ENCODE data around the gene SPIN1. TPM values are rescaled to one million over a fixed set of nuclear protein-coding genes. Genes with fewer than 3 reads are reported as not detected.

SPIN1 gene
- total RNA-seq, 4 donors from 2014 or later: 91.9 to 126 (median 103) TPM

- no peaks in the 10 kb centered on the region for H3K36me3 ChIP-seq
- H3K9me3 ChIP-seq: no peaks in the 10 kb centered on the region
- whole genome bisulfite sequencing, 2 donors: 95 to 98% methylated on average over 3 of the region's 3 CpGs
- no peak overlapping the region for H3K4me3 ChIP-seq (replicated peaks in 1 of 3)
- no peak for DNase-seq
- TF ChIP-seq, protein P1, sequence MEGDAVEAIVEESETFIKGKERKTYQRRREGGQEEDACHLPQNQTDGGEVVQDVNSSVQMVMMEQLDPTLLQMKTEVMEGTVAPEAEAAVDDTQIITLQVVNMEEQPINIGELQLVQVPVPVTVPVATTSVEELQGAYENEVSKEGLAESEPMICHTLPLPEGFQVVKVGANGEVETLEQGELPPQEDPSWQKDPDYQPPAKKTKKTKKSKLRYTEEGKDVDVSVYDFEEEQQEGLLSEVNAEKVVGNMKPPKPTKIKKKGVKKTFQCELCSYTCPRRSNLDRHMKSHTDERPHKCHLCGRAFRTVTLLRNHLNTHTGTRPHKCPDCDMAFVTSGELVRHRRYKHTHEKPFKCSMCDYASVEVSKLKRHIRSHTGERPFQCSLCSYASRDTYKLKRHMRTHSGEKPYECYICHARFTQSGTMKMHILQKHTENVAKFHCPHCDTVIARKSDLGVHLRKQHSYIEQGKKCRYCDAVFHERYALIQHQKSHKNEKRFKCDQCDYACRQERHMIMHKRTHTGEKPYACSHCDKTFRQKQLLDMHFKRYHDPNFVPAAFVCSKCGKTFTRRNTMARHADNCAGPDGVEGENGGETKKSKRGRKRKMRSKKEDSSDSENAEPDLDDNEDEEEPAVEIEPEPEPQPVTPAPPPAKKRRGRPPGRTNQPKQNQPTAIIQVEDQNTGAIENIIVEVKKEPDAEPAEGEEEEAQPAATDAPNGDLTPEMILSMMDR (IDR thresholded peaks at IDR 0.05): no peak
- no peak for TF ChIP-seq POLR2A (IDR thresholded peaks at IDR 0.05)
- no peaks in the 10 kb centered on the region for H3K27me3 ChIP-seq
- H3K4me1 ChIP-seq: peaks cover 4 to 14% of the 10 kb centered on the region in 2 donors
- H3K27ac ChIP-seq: no peak overlapping the region
- intact Hi-C loops (cut with DNase I): no loop called here
Measured at GRCh38 chr9:88429595-88430430, 41.6 kb downstream of the SPIN1 start.

GRCh38 chr9:88433583-88434255 is 45.5 kb downstream of the SPIN1 start:
- peaks cover 0 to 14% of the 10 kb centered on the region in 2 donors for H3K4me1 ChIP-seq
- no peak for TF ChIP-seq POLR2A (IDR thresholded peaks at IDR 0.05)
- TF ChIP-seq, protein P1 (IDR thresholded peaks at IDR 0.05): no peak
- intact Hi-C loops (cut with DNase I): no loop called here
- H3K36me3 ChIP-seq: no peaks in the 10 kb centered on the region
- no peaks in the 10 kb centered on the region for H3K9me3 ChIP-seq
- H3K4me3 ChIP-seq (replicated peaks in 1 of 3): no peak overlapping the region
- no peaks in the 10 kb centered on the region for H3K27me3 ChIP-seq
- DNase-seq: no peak
- 85 to 88% methylated on average over 5 of the region's 5 CpGs for WGBS, 2 donors
- H3K27ac ChIP-seq: no peak overlapping the region

GRCh38 chr9:88435336-88435735 is 47.1 kb downstream of the SPIN1 start:
- H3K9me3 ChIP-seq: no peaks in the 10 kb centered on the region
- peaks cover 0 to under 1% of the 10 kb centered on the region in 2 donors for H3K4me1 ChIP-seq
- intact Hi-C loops (cut with DNase I): no loop called here
- no peak overlapping the region for H3K27ac ChIP-seq
- no peak for TF ChIP-seq POLR2A (IDR thresholded peaks at IDR 0.05)
- WGBS, 2 donors: 100% methylated on average over 2 of the region's 2 CpGs
- H3K36me3 ChIP-seq: no peaks in the 10 kb centered on the region
- no peaks in the 10 kb centered on the region for H3K27me3 ChIP-seq
- no peak overlapping the region for H3K4me3 ChIP-seq (replicated peaks in 1 of 3)
- DNase-seq: no peak

- TF ChIP-seq POLR2A (IDR thresholded peaks at IDR 0.05): no peak
- TF ChIP-seq, protein P1 (IDR thresholded peaks at IDR 0.05): no peak
- 97 to 99% methylated on average over 4 of the region's 4 CpGs for WGBS, 2 donors
- no peak for DNase-seq
- no peaks in the 10 kb centered on the region for H3K27me3 ChIP-seq
- no peak overlapping the region for H3K27ac ChIP-seq
- H3K4me1 ChIP-seq: no peaks in the 10 kb centered on the region
- intact Hi-C loops (cut with DNase I): no loop called here
- no peak overlapping the region for H3K4me3 ChIP-seq (replicated peaks in 1 of 3)
- H3K9me3 ChIP-seq: no peaks in the 10 kb centered on the region
- no peaks in the 10 kb centered on the region for H3K36me3 ChIP-seq
Measured at GRCh38 chr9:88436379-88436778, 48.1 kb downstream of the SPIN1 start.

DNA sequence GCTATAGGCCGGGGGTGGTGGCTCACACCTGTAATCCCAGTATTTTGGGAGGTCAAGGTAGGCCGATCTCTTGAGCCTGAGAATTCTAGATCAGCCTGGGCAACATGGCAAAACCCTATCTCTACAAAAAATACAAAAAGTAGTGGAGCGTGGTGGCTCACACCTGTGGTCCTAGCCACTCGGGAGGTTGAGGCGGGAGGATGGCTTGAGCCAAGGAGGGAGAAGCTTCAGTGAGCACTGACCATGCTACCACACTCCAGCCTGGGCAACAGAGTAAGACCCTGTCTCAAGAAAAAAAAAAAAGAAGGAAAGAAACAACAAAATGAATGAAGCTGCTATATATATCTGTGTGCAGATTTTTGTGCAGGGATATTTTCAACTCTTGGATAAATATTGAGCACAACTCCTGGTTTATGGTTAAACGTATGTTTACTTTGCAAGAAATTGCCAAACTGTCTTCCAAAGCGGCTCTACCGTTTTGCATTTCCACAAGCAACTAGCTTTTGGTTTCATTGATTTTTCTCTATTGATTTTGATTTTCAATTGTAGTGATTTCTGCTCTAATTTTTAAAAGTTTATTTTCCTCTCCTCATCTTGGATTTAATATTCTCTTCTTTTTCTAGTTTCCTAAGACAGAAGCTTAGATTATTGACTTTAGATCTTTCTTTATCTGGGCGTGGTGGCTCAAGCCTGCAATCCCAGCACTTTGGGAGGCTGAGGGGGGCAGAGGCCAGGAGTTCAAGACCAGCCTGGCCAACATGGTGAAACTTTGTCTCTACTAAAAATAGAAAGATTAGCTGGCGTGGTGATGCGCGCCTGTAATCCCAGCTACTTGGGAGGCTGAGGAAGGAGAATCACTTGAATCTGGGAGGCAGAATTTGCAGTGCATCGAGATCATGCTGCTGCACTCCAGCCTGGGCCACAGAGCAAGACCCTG is 49.2 kb downstream of the SPIN1 start:
- peaks cover 0 to 3% of the 10 kb centered on the region in 2 donors for H3K4me1 ChIP-seq
- intact Hi-C loops (cut with DNase I): no loop called here
- 98% methylated on average over 13 of the region's 13 CpGs for WGBS, 2 donors
- TF ChIP-seq, protein P1 (IDR thresholded peaks at IDR 0.05): no peak
- no peak for TF ChIP-seq POLR2A (IDR thresholded peaks at IDR 0.05)
- no peaks in the 10 kb centered on the region for H3K36me3 ChIP-seq
- no peaks in the 10 kb centered on the region for H3K9me3 ChIP-seq
- no peak overlapping the region for H3K4me3 ChIP-seq (replicated peaks in 1 of 3)
- no peak overlapping the region for H3K27ac ChIP-seq
- no peak for DNase-seq
- H3K27me3 ChIP-seq: no peaks in the 10 kb centered on the region
